MM.1S (cell line): ENCODE results near the gene UBE2Q2.

Experiments
- DNase-seq: peaks from one replicate; pipeline ENCODE4 v3.0.0-alpha.2; 2015
- H2AFZ ChIP-seq: fragments of 300-600 bp; sonication (generic); 2 replicates; pipeline ENCODE4 v1.6.0; 2016; ENCODE audit warnings: antibody characterized with exemption, low read length
- H3F3A ChIP-seq: fragments of 300-600 bp; sonication (generic); 2 replicates; pipeline ENCODE4 v1.6.1; 2016; ENCODE audit warnings: mild to moderate bottlenecking, antibody characterized with exemption, low read length, moderate library complexity, mixed read lengths; ENCODE audit not compliant: insufficient read depth
- H3K27ac ChIP-seq: fragments of 300-600 bp; sonication (generic); 2 replicates; pipeline ENCODE4 v1.5.1; 2016; ENCODE audit warnings: mild to moderate bottlenecking, low read length
- H3K27me3 ChIP-seq: fragments of 300-600 bp; sonication (generic); replicated peaks from 2 replicates; pipeline ENCODE4 v1.6.0; 2016; ENCODE audit warnings: low read length; ENCODE audit not compliant: insufficient read depth
- H3K36me3 ChIP-seq: fragments of 300-600 bp; sonication (generic); replicated peaks from 2 replicates; pipeline ENCODE4 v1.6.1; 2016; ENCODE audit warnings: mild to moderate bottlenecking, low read length, mixed read lengths; ENCODE audit not compliant: insufficient read depth
- H3K4me1 ChIP-seq: fragments of 300-600 bp; sonication (generic); 2 replicates; pipeline ENCODE4 v1.6.1; 2016; ENCODE audit warnings: low read length, mixed read lengths
- H3K4me2 ChIP-seq: fragments of 300-600 bp; sonication (generic); 2 replicates; pipeline ENCODE4 v1.6.0; 2016; ENCODE audit warnings: low read depth, low read length
- H3K4me3 ChIP-seq: fragments of 300-600 bp; sonication (generic); 2 replicates; pipeline ENCODE4 v1.5.1; 2016; ENCODE audit warnings: low read length, mixed read lengths
- H3K79me2 ChIP-seq: fragments of 300-600 bp; sonication (generic); 2 replicates; pipeline ENCODE4 v1.6.1; 2016; ENCODE audit warnings: mixed run types, low read length, mixed read lengths
- H3K9ac ChIP-seq: fragments of 300-600 bp; sonication (generic); 2 replicates; pipeline ENCODE4 v1.6.1; 2016; ENCODE audit warnings: low read length, mixed read lengths
- H3K9me2 ChIP-seq: fragments of 300-600 bp; sonication (generic); replicated peaks from 2 replicates; pipeline ENCODE4 v1.6.1; 2016; ENCODE audit warnings: mild to moderate bottlenecking, low read length, mixed read lengths; ENCODE audit not compliant: insufficient read depth
- H3K9me3 ChIP-seq: fragments of 300-600 bp; sonication (generic); replicated peaks from 2 replicates; pipeline ENCODE4 v1.6.1; 2016; ENCODE audit warnings: mild to moderate bottlenecking, low read length, mixed read lengths; ENCODE audit not compliant: insufficient read depth
- H4K20me1 ChIP-seq: fragments of 300-600 bp; sonication (generic); 2 replicates; pipeline ENCODE4 v1.6.1; 2016; ENCODE audit warnings: mild to moderate bottlenecking, low read length, moderate library complexity, mixed read lengths; ENCODE audit not compliant: insufficient read depth
- CTCF ChIP-seq: fragments of 300-600 bp; sonication (generic); IDR thresholded peaks from 2 replicates; pipeline ENCODE4 v1.5.1; 2016; ENCODE audit warnings: antibody characterized with exemption, low read length, mixed read lengths
- EZH2 ChIP-seq: fragments of 300-600 bp; sonication (generic); optimal IDR thresholded peaks from 2 replicates; pipeline ENCODE3; 2017; ENCODE audit warnings: low read depth, mild to moderate bottlenecking, antibody characterized with exemption, low read length, mixed read lengths
- EZH2phosphoT487 ChIP-seq: fragments of 300-600 bp; sonication (generic); IDR thresholded peaks from 2 replicates; pipeline ENCODE4 v1.6.1; 2018; ENCODE audit warnings: antibody characterized with exemption, low read length

The UBE2Q2 gene

GRCh38 chr15:75930866-75931265, 87.6 kb downstream of the UBE2Q2 start:
- no peaks in the 10 kb centered on the region for H3K79me2 ChIP-seq
- H3K27ac ChIP-seq = no peak overlapping the region
- no peak overlapping the region for H3K9ac ChIP-seq
- H3K36me3 ChIP-seq = 0 out of 2 replicates have a peak, but pooled peaks cover 3% of the 10 kb centered on the region
- no peaks in the 10 kb centered on the region for H4K20me1 ChIP-seq
- DNase-seq = no peak
- no peaks in the 10 kb centered on the region for H3K9me2 ChIP-seq
- H3K4me2 ChIP-seq = no peak overlapping the region
- H3K27me3 ChIP-seq = no peaks in the 10 kb centered on the region
- H3K9me3 ChIP-seq = no peaks in the 10 kb centered on the region
- TF ChIP-seq EZH2phosphoT487 = no peak
- no peak for TF ChIP-seq CTCF
- no peak for TF ChIP-seq EZH2
- H3K4me1 ChIP-seq = peaks cover 25% of the 10 kb centered on the region
- H3K4me3 ChIP-seq = no peak overlapping the region
- H3F3A ChIP-seq = peaks cover 12% of the 10 kb centered on the region
- H2AFZ ChIP-seq = no peak overlapping the region

GRCh38 chr15:75942464-75942863, 99.2 kb downstream of the UBE2Q2 start:
- H3F3A ChIP-seq = no peaks in the 10 kb centered on the region

DNA sequence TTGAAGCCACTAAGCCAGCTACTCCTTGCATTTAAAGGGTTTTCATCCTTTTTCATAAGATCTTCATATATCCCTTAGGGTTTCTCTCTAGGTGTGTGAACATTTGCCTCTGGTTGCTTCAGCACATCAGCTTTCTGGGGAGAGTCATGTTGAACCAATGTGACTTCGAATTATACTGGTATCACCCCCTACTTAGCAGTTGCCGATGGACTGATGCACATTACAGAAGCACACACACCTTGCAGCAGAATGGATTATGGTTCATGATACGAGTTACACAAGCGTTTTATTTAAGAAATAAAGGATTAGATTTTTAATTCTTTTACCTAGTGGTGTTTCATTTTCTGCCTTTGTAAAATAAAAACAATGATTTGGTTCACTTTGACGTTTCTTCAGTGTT, 100.0 kb downstream of the UBE2Q2 start:
- Histone ChIP-seq H3K4me3 (no peak overlapping the region), H3K36me3 (no peaks in the 10 kb centered on the region), H4K20me1 (no peaks in the 10 kb centered on the region), H3K4me2 (no peak overlapping the region), H3K4me1 (no peaks in the 10 kb centered on the region), H3K9ac (no peak overlapping the region), H3K9me2 (no peaks in the 10 kb centered on the region), H3K27me3 (no peaks in the 10 kb centered on the region), H2AFZ (no peak overlapping the region), H3K79me2 (no peaks in the 10 kb centered on the region), H3K27ac (no peak overlapping the region), H3F3A (no peaks in the 10 kb centered on the region), H3K9me3 (no peaks in the 10 kb centered on the region)
- TF ChIP-seq CTCF = no peak
- DNase-seq = no peak

More at GRCh38 chr15:75942464-75942863, 99.2 kb downstream of the UBE2Q2 start:
- Histone ChIP-seq H3K9ac (no peak overlapping the region), H3K4me3 (no peak overlapping the region), H3K36me3 (no peaks in the 10 kb centered on the region), H3K4me1 (no peaks in the 10 kb centered on the region), H4K20me1 (no peaks in the 10 kb centered on the region), H3K27ac (no peak overlapping the region), H3K27me3 (no peaks in the 10 kb centered on the region), H3K4me2 (no peak overlapping the region), H3K9me3 (no peaks in the 10 kb centered on the region), H2AFZ (no peak overlapping the region), H3K9me2 (no peaks in the 10 kb centered on the region), H3K79me2 (no peaks in the 10 kb centered on the region)
- DNase-seq = no peak
- TF ChIP-seq EZH2phosphoT487 (no peak), EZH2 (no peak), CTCF (no peak)
